MG63 (cell line): ENCODE data around the gene CCDC124. TPM values are rescaled to one million over a fixed set of nuclear protein-coding genes. Genes with fewer than 3 reads are reported as not detected.

ENCODE experiments used
- DNase-seq: peaks from one replicate; pipeline ENCODE4 v3.0.0-alpha.2; 2020
- H3K27me3 ChIP-seq: fragments of 250-450 bp; sonication (Bioruptor Pico); 2 replicates; pipeline ENCODE4 v1.5.1; 2020; ENCODE audit warnings: mild to moderate bottlenecking, moderate library complexity
- H3K36me3 ChIP-seq: fragments of 250-450 bp; sonication (Bioruptor Pico); 2 replicates; pipeline ENCODE4 v1.5.1; 2020; ENCODE audit warnings: mild to moderate bottlenecking, moderate library complexity
- H3K4me3 ChIP-seq: fragments of 250-450 bp; sonication (Bioruptor Pico); 2 replicates; pipeline ENCODE4 v1.5.1; 2020; ENCODE audit warnings: mild to moderate bottlenecking, moderate library complexity
- H3K9me3 ChIP-seq: fragments of 250-450 bp; sonication (Bioruptor Pico); 2 replicates; pipeline ENCODE4 v1.5.1; 2020; ENCODE audit warnings: mild to moderate bottlenecking, moderate library complexity
- total RNA-seq: library from RNA; depleted of rRNA; stranded (reverse); fragments of >200 nt; shearing (Covaris generic); gene quantifications from 2 replicates; pipeline ENCODE4 v1.2.3, GENCODE V29; 2014; ENCODE audit warnings: low replicate concordance

The CCDC124 gene
- total RNA-seq, 1 experiment from 2014 or later = 241 TPM

DNA sequence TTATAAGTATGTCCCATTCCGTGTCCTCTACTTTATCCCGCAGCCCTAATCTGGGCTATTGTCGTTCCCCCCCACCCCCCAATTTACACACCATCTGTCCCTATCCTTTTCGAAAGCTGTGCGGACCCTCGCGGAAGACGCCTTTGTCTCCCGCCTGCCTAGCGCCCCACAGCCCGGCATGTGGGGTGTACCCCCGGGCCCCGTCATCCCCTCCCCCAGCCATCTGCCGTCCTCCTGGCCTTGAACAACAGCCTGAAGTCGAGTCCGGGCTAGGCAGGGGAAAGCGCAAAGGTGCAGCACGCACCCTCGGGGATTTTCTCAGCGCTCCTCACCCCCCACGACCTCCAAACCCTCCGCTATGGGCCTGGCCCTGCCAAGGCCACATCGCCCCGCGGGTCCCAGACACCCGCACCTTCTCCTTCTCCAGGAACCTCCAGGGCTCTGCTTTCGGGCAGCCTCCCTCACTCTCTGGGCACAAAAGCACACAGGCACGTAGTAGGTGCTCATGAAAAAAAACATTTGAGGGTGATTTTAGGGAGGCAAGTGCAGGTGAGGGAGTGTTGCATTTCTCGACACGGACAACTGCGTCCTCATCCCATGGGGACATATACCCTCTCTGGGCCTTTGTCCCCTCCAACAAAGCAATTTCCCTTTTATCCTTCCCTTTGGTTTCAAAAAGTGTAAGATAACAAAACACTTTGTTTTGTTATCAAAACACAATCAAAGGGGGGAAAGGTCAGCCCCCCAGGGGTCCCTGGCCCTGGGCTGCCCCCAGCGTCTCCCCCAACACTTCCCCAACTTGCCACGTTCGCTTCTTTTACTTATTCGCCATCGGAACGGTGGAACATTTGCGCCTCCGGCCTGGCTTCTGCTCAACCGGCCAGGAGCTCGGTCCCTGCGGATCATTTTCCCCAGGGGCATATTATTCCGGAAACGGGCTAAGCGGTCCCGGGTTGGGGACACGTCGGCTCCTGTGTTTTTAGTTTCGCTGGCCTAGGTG, 16.4 kb downstream of the CCDC124 start:
- H3K36me3 ChIP-seq = peaks cover 3% of the 10 kb centered on the region
- H3K9me3 ChIP-seq = no peaks in the 10 kb centered on the region
- H3K4me3 ChIP-seq = no peak overlapping the region; the same call in 1 of the 2 replicates
- H3K27me3 ChIP-seq = peaks cover 53% of the 10 kb centered on the region
- no peak for DNase-seq

GRCh38 chr19:17949956-17950309, 17.1 kb downstream of the CCDC124 start:
- DNase-seq = no peak
- no peaks in the 10 kb centered on the region for H3K9me3 ChIP-seq
- peaks cover 58% of the 10 kb centered on the region for H3K27me3 ChIP-seq
- H3K4me3 ChIP-seq = no peak overlapping the region
- H3K36me3 ChIP-seq = peaks cover 3% of the 10 kb centered on the region; the same call in 1 of the 2 replicates

GRCh38 chr19:17950310-17951156, 17.7 kb downstream of the CCDC124 start:
- peaks cover 58% of the 10 kb centered on the region for H3K27me3 ChIP-seq
- DNase-seq = no peak
- H3K4me3 ChIP-seq = no peak overlapping the region
- no peaks in the 10 kb centered on the region for H3K36me3 ChIP-seq
- no peaks in the 10 kb centered on the region for H3K9me3 ChIP-seq

- Histone ChIP-seq H3K4me3 (no peak overlapping the region), H3K9me3 (no peaks in the 10 kb centered on the region), H3K36me3 (no peaks in the 10 kb centered on the region), H3K27me3 (peaks cover 64% of the 10 kb centered on the region)
- DNase-seq = no peak
Measured at GRCh38 chr19:17951157-17951989, 18.6 kb downstream of the CCDC124 start.

DNA sequence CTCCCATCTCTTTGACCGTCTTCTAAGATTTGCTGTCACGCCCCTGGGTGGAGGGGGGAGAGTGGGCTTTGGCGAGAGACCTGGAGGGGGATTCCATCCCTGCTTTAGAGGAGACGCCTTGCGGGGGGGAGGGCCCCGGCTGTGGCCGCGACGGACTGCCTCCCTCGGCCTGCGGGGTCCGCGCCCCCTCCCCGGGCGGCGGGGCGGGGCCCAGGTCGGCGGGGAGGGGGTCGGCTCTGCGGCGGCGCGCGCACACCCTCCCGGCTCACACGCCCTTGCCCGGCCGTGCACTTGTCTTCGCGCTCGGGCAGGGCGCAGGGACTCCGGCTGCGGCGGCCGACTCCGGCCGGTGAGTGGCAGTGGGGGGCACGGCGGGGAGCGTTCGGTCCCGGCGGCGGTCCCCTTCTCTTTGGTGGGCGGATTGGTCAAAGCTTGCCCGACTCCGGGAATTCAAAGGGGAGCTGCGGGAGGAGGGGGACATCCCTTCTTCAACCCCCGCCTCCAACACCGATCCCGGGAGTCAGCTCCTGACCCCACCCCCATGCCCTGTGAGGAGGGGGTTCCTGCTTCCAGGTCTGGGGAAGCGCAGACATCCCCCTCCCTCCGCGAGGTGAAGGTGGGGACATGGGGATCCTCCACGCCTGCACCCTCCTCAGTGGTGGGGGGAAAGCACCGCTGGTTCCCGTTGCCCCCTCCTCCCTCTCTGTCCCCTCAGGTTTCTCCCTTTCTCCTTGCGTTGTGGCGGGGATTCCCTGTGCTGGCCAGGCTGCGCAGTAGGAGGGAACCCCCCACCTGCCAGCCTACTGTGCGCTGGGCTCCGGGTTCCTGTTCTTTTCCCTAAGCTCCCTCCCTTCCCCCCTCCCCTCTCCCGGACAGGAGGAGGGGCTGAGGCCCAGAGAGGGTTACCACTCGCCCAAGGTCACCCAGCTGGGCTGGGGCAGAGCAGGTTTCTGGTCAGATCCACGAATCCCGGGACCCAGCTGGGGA, 19.5 kb downstream of the CCDC124 start:
- H3K27me3 ChIP-seq = peaks cover 69% of the 10 kb centered on the region
- H3K36me3 ChIP-seq = no peaks in the 10 kb centered on the region
- no peaks in the 10 kb centered on the region for H3K9me3 ChIP-seq
- H3K4me3 ChIP-seq = no peak overlapping the region
- no peak for DNase-seq

GRCh38 chr19:17953316-17953801, 20.5 kb downstream of the CCDC124 start:
- Histone ChIP-seq H3K4me3 (no peak overlapping the region), H3K36me3 (no peaks in the 10 kb centered on the region), H3K9me3 (no peaks in the 10 kb centered on the region), H3K27me3 (peaks cover 76% of the 10 kb centered on the region)
- no peak for DNase-seq

- H3K36me3 ChIP-seq = no peaks in the 10 kb centered on the region
- peaks cover 76% of the 10 kb centered on the region for H3K27me3 ChIP-seq
- H3K9me3 ChIP-seq = no peaks in the 10 kb centered on the region
- DNase-seq = no peak
- H3K4me3 ChIP-seq = no peak overlapping the region
Measured at GRCh38 chr19:17953869-17954268, 21.1 kb downstream of the CCDC124 start.

DNA sequence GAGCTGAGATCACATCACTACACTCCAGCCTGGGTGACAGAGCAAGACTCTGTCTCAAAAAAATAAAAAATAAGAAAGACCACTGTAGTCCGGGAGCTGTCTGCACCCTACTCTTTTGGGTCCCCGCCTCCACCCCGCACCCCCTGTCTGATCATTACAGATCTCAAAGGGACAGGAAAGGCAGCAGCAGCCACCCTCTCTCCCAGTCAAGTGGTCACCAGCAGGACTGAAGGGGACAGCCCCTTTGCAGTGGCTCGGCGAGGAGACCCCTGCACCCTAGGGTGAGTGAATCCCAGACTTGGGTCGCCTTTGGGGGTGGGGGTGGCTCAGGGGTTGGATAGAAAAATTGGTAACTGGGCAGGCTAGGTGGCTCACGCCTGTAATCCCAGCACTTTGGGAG, 21.6 kb downstream of the CCDC124 start:
- H3K4me3 ChIP-seq = no peak overlapping the region
- peaks cover 71% of the 10 kb centered on the region for H3K27me3 ChIP-seq
- no peak for DNase-seq
- H3K36me3 ChIP-seq = no peaks in the 10 kb centered on the region
- H3K9me3 ChIP-seq = no peaks in the 10 kb centered on the region

GRCh38 chr19:17957149-17957849, 24.5 kb downstream of the CCDC124 start:
- H3K9me3 ChIP-seq = no peaks in the 10 kb centered on the region
- H3K36me3 ChIP-seq = no peaks in the 10 kb centered on the region
- peaks cover 44% of the 10 kb centered on the region for H3K27me3 ChIP-seq
- H3K4me3 ChIP-seq = no peak overlapping the region
- no peak for DNase-seq

DNA sequence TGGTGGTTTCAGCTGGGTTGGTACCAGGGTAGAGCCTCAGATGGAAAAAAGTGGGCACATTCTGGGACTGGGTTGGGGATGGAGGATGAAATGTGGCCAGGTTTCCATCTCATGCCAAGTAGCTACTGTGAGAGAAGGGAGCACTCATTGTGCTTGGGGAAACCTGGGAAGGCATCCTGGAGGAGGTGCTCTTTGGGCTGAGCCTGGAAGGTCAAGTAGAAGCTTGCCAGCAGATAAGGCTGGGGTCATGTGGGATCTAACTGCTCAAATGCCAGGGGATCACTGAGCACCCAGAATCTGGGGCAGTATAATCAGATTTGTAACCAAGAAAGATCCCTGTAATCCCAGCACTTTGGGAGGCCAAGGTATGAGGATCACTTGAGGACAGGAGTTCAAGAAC, 25.1 kb downstream of the CCDC124 start:
- Histone ChIP-seq H3K9me3 (no peaks in the 10 kb centered on the region), H3K27me3 (peaks cover 38% of the 10 kb centered on the region), H3K4me3 (no peak overlapping the region), H3K36me3 (no peaks in the 10 kb centered on the region)
- DNase-seq = no peak

- Histone ChIP-seq H3K4me3 (no peak overlapping the region), H3K9me3 (no peaks in the 10 kb centered on the region), H3K27me3 (peaks cover 35% of the 10 kb centered on the region), H3K36me3 (no peaks in the 10 kb centered on the region)
- no peak for DNase-seq
Measured at GRCh38 chr19:17963936-17964691, 31.3 kb downstream of the CCDC124 start.

GRCh38 chr19:17965370-17966128, 32.7 kb downstream of the CCDC124 start:
- no peak for DNase-seq
- Histone ChIP-seq H3K36me3 (no peaks in the 10 kb centered on the region), H3K4me3 (no peak overlapping the region), H3K27me3 (peaks cover 35% of the 10 kb centered on the region), H3K9me3 (no peaks in the 10 kb centered on the region)

- H3K4me3 ChIP-seq = no peak overlapping the region
- no peak for DNase-seq
- H3K27me3 ChIP-seq = peaks cover 35% of the 10 kb centered on the region
- H3K36me3 ChIP-seq = no peaks in the 10 kb centered on the region
- H3K9me3 ChIP-seq = no peaks in the 10 kb centered on the region
Measured at GRCh38 chr19:17966129-17966483, 33.3 kb downstream of the CCDC124 start.
